HepG2 (cell line): ENCODE measurements around the gene LOXL3. TPM values are rescaled to one million over a fixed set of nuclear protein-coding genes. Genes with fewer than 3 reads are reported as not detected.

Source experiments
- ADNP ChIP-seq: sonication (generic); formaldehyde crosslinking; IDR thresholded peaks from 2 replicates; pipeline ENCODE4 v1.4.0; 2020; ENCODE audit warnings: missing genetic modification reagents
- CBFB ChIP-seq: sonication (generic); formaldehyde crosslinking; IDR thresholded peaks from 2 replicates; pipeline ENCODE4 v1.4.0; 2020; ENCODE audit warnings: missing genetic modification reagents
- HNRNPH1 ChIP-seq: fragments of 200-400 bp; formaldehyde crosslinking; optimal IDR thresholded peaks from 2 replicates; pipeline ENCODE3; 2017; ENCODE audit warnings: mild to moderate bottlenecking, low read depth, low read length
- HNRNPLL ChIP-seq: fragments of 200-400 bp; formaldehyde crosslinking; IDR thresholded peaks from 2 replicates; pipeline ENCODE4 v1.6.1; 2017; ENCODE audit warnings: mild to moderate bottlenecking, low read depth, low read length; ENCODE audit not compliant: poor library complexity, severe bottlenecking
- IRX3 ChIP-seq: sonication (generic); formaldehyde crosslinking; IDR thresholded peaks from 2 replicates; pipeline ENCODE4 v1.8.1; 2023; ENCODE audit warnings: mild to moderate bottlenecking, low read depth, missing genetic modification reagents, borderline replicate concordance
- JUND ChIP-seq: sonication (generic); formaldehyde crosslinking; IDR thresholded peaks from 2 replicates; pipeline ENCODE4 v1.8.0; 2022; ENCODE audit warnings: mild to moderate bottlenecking, missing genetic modification reagents
- MAF1 ChIP-seq: sonication (generic); formaldehyde crosslinking; IDR thresholded peaks from 2 replicates; pipeline ENCODE4 v1.5.0; 2020; ENCODE audit warnings: missing genetic modification reagents, borderline replicate concordance
- PLRG1 ChIP-seq: fragments of 450-650 bp; conservative IDR thresholded peaks from 2 replicates; pipeline ENCODE4 v1.6.1; 2016
- POGZ ChIP-seq: sonication (generic); formaldehyde crosslinking; IDR thresholded peaks from 2 replicates; pipeline ENCODE4 v1.4.0; 2020; ENCODE audit warnings: mild to moderate bottlenecking, missing genetic modification reagents
- RXRB ChIP-seq: IDR thresholded peaks from 2 replicates; pipeline ENCODE4 v1.6.1; 2016; ENCODE audit warnings: borderline replicate concordance, missing genetic modification reagents, missing compliant biosample characterization
- SNRNP70 ChIP-seq: fragments of 200-400 bp; formaldehyde crosslinking; IDR thresholded peaks from 2 replicates; pipeline ENCODE4 v1.6.1; 2017; ENCODE audit warnings: mild to moderate bottlenecking, low read depth, low read length, moderate library complexity
- TERF1 ChIP-seq: sonication (generic); formaldehyde crosslinking; IDR thresholded peaks from 2 replicates; pipeline ENCODE4 v1.8.0; 2022; ENCODE audit warnings: mild to moderate bottlenecking, missing genetic modification reagents, moderate library complexity
- ZBTB44 ChIP-seq: sonication (generic); formaldehyde crosslinking; IDR thresholded peaks from 2 replicates; pipeline ENCODE4 v1.4.0; 2020; ENCODE audit warnings: missing genetic modification reagents
- ZC3H13 ChIP-seq: sonication (generic); formaldehyde crosslinking; IDR thresholded peaks from 2 replicates; pipeline ENCODE4 v1.8.1; 2023; ENCODE audit warnings: mild to moderate bottlenecking, missing genetic modification reagents, moderate library complexity
- ZKSCAN8 ChIP-seq: IDR thresholded peaks from 2 replicates; pipeline ENCODE4 v1.6.1; 2016; ENCODE audit warnings: borderline replicate concordance, missing genetic modification reagents, missing compliant biosample characterization
- ZNF224 ChIP-seq: sonication (generic); formaldehyde crosslinking; IDR thresholded peaks from 2 replicates; pipeline ENCODE4 v1.5.0; 2020; ENCODE audit warnings: mild to moderate bottlenecking, missing genetic modification reagents
- ZNF589 ChIP-seq: sonication (generic); formaldehyde crosslinking; conservative IDR thresholded peaks from 2 replicates; pipeline ENCODE4 v1.8.0; 2022; ENCODE audit warnings: mild to moderate bottlenecking, moderate library complexity, missing genetic modification reagents
- ZNF773 ChIP-seq: sonication (generic); formaldehyde crosslinking; IDR thresholded peaks from 2 replicates; pipeline ENCODE4 v1.4.0; 2020; ENCODE audit warnings: missing genetic modification reagents, borderline replicate concordance
- polyA plus RNA-seq, 8 experiments: library from polyadenylated mRNA; depleted of rRNA in 3 of 8; stranded (reverse) in 7 of 8; unstranded in 1 of 8; fragments of >200 nt; fragmentation: Illumina TruSeq in 4 of 8; extraction: Trizol in 4 of 8; gene quantifications; 2 replicates each; pipeline versions ENCODE4 v1.2.1 to v1.2.3, GENCODE V29; 2011 to 2016; ENCODE audit warnings: low read depth in 4 of 8, missing spikeins in 1 of 8, mixed read lengths in 1 of 8; ENCODE audit not compliant: insufficient read depth in 1 of 8
- total RNA-seq, 5 experiments: library from RNA; depleted of rRNA; stranded (reverse); fragments of >200 nt; fragmentation: Illumina TruSeq; extraction: Trizol; gene quantifications; 2 replicates each; pipeline ENCODE4 v1.2.3, GENCODE V29; 2016; ENCODE audit warnings: low read depth in 1 of 5
- TF ChIP-seq, protein P1 (sequence below): sonication (generic); formaldehyde crosslinking; IDR thresholded peaks from 2 replicates; pipeline ENCODE4 v1.8.0; 2022; ENCODE audit warnings: missing genetic modification reagents, low read depth, mild to moderate bottlenecking, borderline replicate concordance
- TF ChIP-seq, protein P2 (sequence below), 2 experiments: sonication (generic) in 1 of 2; formaldehyde crosslinking in 1 of 2; IDR thresholded peaks; 2 replicates each; pipeline versions ENCODE4 v1.4.0 to v1.6.1; 2018 to 2020; ENCODE audit warnings: missing genetic modification reagents in 2 of 2, borderline replicate concordance in 1 of 2, low read depth in 1 of 2, mild to moderate bottlenecking in 1 of 2, missing biosample characterization in 1 of 2
- TF ChIP-seq, protein P3 (sequence below): sonication (generic); formaldehyde crosslinking; IDR thresholded peaks from 2 replicates; pipeline ENCODE4 v1.9.0; 2022; ENCODE audit warnings: missing genetic modification reagents, mild to moderate bottlenecking, borderline replicate concordance
- TF ChIP-seq, protein P4 (sequence below): IDR thresholded peaks from 2 replicates; pipeline ENCODE4 v1.6.1; 2016

LOXL3 gene
- total and polyA plus RNA-seq, 2 of the 13 experiments (the other 11 are each of a cell fraction or from before 2014, with no cell fraction given): 0.55 to 6.5 TPM

GRCh38 chr2:74497777-74498499, 55.8 kb downstream of the LOXL3 start (continued):
- TF ChIP-seq ADNP (CRISPR knock-in tag): peak; percentile 8; the same call in 1 of the 2 replicates
- TF ChIP-seq, protein P1, sequence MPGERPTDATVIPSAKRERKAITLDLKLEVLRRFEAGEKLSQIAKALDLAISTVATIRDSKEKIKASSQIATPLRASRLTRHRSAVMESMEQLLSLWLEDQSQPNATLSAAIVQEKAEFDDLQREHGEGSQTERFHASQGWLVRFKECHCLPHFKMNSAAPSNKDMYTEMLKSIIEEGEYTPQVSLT (CRISPR knock-in tag): no peak
- TF ChIP-seq TERF1 (CRISPR knock-in tag): no peak
- TF ChIP-seq JUND (CRISPR knock-in tag): no peak
- peak; percentile 69; the same call in 1 of the 2 replicates for TF ChIP-seq ZC3H13 (CRISPR knock-in tag)
- TF ChIP-seq ZNF224 (CRISPR knock-in tag): peak; percentile 67; the same call in 1 of the 2 replicates
- no peak for TF ChIP-seq SNRNP70
- TF ChIP-seq, protein P2, sequence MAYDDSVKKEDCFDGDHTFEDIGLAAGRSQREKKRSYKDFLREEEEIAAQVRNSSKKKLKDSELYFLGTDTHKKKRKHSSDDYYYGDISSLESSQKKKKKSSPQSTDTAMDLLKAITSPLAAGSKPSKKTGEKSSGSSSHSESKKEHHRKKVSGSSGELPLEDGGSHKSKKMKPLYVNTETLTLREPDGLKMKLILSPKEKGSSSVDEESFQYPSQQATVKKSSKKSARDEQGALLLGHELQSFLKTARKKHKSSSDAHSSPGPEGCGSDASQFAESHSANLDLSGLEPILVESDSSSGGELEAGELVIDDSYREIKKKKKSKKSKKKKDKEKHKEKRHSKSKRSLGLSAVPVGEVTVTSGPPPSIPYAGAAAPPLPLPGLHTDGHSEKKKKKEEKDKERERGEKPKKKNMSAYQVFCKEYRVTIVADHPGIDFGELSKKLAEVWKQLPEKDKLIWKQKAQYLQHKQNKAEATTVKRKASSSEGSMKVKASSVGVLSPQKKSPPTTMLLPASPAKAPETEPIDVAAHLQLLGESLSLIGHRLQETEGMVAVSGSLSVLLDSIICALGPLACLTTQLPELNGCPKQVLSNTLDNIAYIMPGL (CRISPR knock-in tag; IDR thresholded peaks at IDR 0.05; ENCODE audit: borderline replicate concordance in 1 of 2, low read depth in 1 of 2): peak in 1 of 2 experiments; percentile 19; a peak in 1 of 4 replicates
- TF ChIP-seq PLRG1: no peak
- TF ChIP-seq RXRB (CRISPR knock-in tag): no peak
- TF ChIP-seq ZNF589 (CRISPR knock-in tag): peak; percentile 25; the same call in 1 of the 2 replicates
- TF ChIP-seq, protein P3, sequence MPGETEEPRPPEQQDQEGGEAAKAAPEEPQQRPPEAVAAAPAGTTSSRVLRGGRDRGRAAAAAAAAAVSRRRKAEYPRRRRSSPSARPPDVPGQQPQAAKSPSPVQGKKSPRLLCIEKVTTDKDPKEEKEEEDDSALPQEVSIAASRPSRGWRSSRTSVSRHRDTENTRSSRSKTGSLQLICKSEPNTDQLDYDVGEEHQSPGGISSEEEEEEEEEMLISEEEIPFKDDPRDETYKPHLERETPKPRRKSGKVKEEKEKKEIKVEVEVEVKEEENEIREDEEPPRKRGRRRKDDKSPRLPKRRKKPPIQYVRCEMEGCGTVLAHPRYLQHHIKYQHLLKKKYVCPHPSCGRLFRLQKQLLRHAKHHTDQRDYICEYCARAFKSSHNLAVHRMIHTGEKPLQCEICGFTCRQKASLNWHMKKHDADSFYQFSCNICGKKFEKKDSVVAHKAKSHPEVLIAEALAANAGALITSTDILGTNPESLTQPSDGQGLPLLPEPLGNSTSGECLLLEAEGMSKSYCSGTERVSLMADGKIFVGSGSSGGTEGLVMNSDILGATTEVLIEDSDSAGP (CRISPR knock-in tag): peak; percentile 54; the same call in 1 of the 2 replicates
- peak; percentile 100 for TF ChIP-seq HNRNPLL
- TF ChIP-seq IRX3: peak; percentile 76; the same call in 1 of the 2 replicates
- no peak for TF ChIP-seq HNRNPH1
- no peak; the same call in 1 of the 2 replicates for TF ChIP-seq MAF1 (CRISPR knock-in tag)
- TF ChIP-seq ZBTB44 (CRISPR knock-in tag): no peak
- TF ChIP-seq CBFB: no peak
- TF ChIP-seq POGZ (CRISPR knock-in tag): no peak
- TF ChIP-seq ZNF773 (CRISPR knock-in tag): no peak; the same call in 1 of the 2 replicates
- no peak for TF ChIP-seq ZKSCAN8 (CRISPR knock-in tag)
- TF ChIP-seq, protein P4, sequence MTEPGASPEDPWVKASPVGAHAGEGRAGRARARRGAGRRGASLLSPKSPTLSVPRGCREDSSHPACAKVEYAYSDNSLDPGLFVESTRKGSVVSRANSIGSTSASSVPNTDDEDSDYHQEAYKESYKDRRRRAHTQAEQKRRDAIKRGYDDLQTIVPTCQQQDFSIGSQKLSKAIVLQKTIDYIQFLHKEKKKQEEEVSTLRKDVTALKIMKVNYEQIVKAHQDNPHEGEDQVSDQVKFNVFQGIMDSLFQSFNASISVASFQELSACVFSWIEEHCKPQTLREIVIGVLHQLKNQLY (CRISPR knock-in tag): no peak
